Uterus (tissue), 4 donors: ENCODE data around the gene ATP6V1E1. TPM values are rescaled to one million over a fixed set of nuclear protein-coding genes. Genes with fewer than 3 reads are reported as not detected.

ENCODE experiments used
- DNase-seq, 2 donors: peaks; one replicate each; pipeline ENCODE4 v3.0.0-alpha.2; 2019 to 2020
- H3K27ac ChIP-seq, 2 donors: fragments of 200-600 bp; sonication (generic); 1 replicate in 1 of 2; 2 replicates in 1 of 2; pipeline ENCODE4 v1.5.1; 2016 to 2018
- H3K27me3 ChIP-seq, 2 donors: fragments of 200-600 bp; sonication (generic); one replicate each; pipeline ENCODE4 v1.5.1; 2018 to 2019; ENCODE audit warnings: control low read depth in 1 of 2
- H3K36me3 ChIP-seq, 2 donors: fragments of 200-600 bp; sonication (generic); one replicate each; pipeline ENCODE4 v1.5.1; 2019; ENCODE audit warnings: control low read depth in 1 of 2
- H3K4me1 ChIP-seq, 2 donors: fragments of 200-600 bp; sonication (generic); one replicate each; pipeline ENCODE4 v1.5.1; 2018 to 2019; ENCODE audit warnings: control low read depth in 1 of 2
- H3K4me3 ChIP-seq, 2 donors: fragments of 200-600 bp; sonication (generic); 1 replicate in 1 of 2; 2 replicates in 1 of 2; pipeline ENCODE4 v1.5.1; 2018 to 2019; ENCODE audit warnings: mild to moderate bottlenecking in 1 of 2
- H3K9me3 ChIP-seq, 2 donors: fragments of 200-600 bp; sonication (generic); one replicate each; pipeline ENCODE4 v1.5.1; 2019; ENCODE audit warnings: control low read depth in 1 of 2
- CTCF ChIP-seq, 4 experiments: fragments of 200-600 bp in 2 of 4; fragments of 450-650 bp in 2 of 4; sonication (generic) in 2 of 4; IDR thresholded peaks; one replicate each; pipeline ENCODE4 v1.5.1; 2016 to 2019; ENCODE audit warnings: antibody characterized with exemption in 4 of 4, mild to moderate bottlenecking in 2 of 4, moderate library complexity in 1 of 4
- POLR2A ChIP-seq, 2 donors: fragments of 450-650 bp; IDR thresholded peaks; one replicate each; pipeline ENCODE4 v1.6.1; 2016; ENCODE audit warnings: antibody characterized with exemption in 2 of 2, mild to moderate bottlenecking in 1 of 2, moderate library complexity in 1 of 2
- intact Hi-C: fragments of 100-400 bp; cut with DNase I; formaldehyde crosslinking; loops from one replicate; pipeline ENCODE4 v1.15.1; 2023; ENCODE audit warnings: low total_unique reads
- total RNA-seq, 4 donors: library from RNA; depleted of rRNA in 3 of 4; stranded (reverse); fragments of >200 nt in 3 of 4; gene quantifications; one replicate each; pipeline versions ENCODE4 v1.1.0 to v1.2.4, GENCODE V29; 2014 to 2023
- donor health status: DM: yes; HTN: yes; CAD: no.

Gene ATP6V1E1
- total RNA-seq, 4 donors from 2014 or later, result 88.7 to 147 (median 121) TPM

- H3K27ac ChIP-seq, result no peak overlapping the region
- no peaks in the 10 kb centered on the region for H3K27me3 ChIP-seq
- no peaks in the 10 kb centered on the region for H3K36me3 ChIP-seq
- H3K4me3 ChIP-seq, result no peak overlapping the region
- DNase-seq, result no peak
- no peaks in the 10 kb centered on the region for H3K4me1 ChIP-seq
- no peak for TF ChIP-seq CTCF (IDR thresholded peaks at IDR 0.05)
- no peak for TF ChIP-seq POLR2A (IDR thresholded peaks at IDR 0.05)
- no peaks in the 10 kb centered on the region for H3K9me3 ChIP-seq
- intact Hi-C loops, result no loop called here
Measured at GRCh38 chr22:17586831-17587440, 41.6 kb downstream of the ATP6V1E1 start.

GRCh38 chr22:17583151-17583550 lies 45.4 kb downstream of the ATP6V1E1 start:
- intact Hi-C loops, result no loop called here
- Histone ChIP-seq H3K27me3 (no peaks in the 10 kb centered on the region), H3K4me1 (no peaks in the 10 kb centered on the region), H3K36me3 (no peaks in the 10 kb centered on the region), H3K27ac (no peak overlapping the region), H3K4me3 (no peak overlapping the region), H3K9me3 (no peaks in the 10 kb centered on the region)
- no peak for TF ChIP-seq CTCF (IDR thresholded peaks at IDR 0.05)
- no peak for TF ChIP-seq POLR2A (IDR thresholded peaks at IDR 0.05)
- no peak for DNase-seq

GRCh38 chr22:17581631-17582030 lies 46.9 kb downstream of the ATP6V1E1 start:
- TF ChIP-seq POLR2A (IDR thresholded peaks at IDR 0.05), result no peak
- TF ChIP-seq CTCF (IDR thresholded peaks at IDR 0.05), result no peak
- no peak for DNase-seq
- no peaks in the 10 kb centered on the region for H3K36me3 ChIP-seq
- no peaks in the 10 kb centered on the region for H3K9me3 ChIP-seq
- H3K27me3 ChIP-seq, result no peaks in the 10 kb centered on the region
- H3K4me1 ChIP-seq, result no peaks in the 10 kb centered on the region
- H3K4me3 ChIP-seq, result no peak overlapping the region
- no peak overlapping the region for H3K27ac ChIP-seq
- intact Hi-C loops, result no loop called here

- no peak overlapping the region for H3K4me3 ChIP-seq
- H3K36me3 ChIP-seq, result no peaks in the 10 kb centered on the region
- no peak for TF ChIP-seq POLR2A (IDR thresholded peaks at IDR 0.05)
- no peak for TF ChIP-seq CTCF (IDR thresholded peaks at IDR 0.05)
- no peaks in the 10 kb centered on the region for H3K4me1 ChIP-seq
- H3K27ac ChIP-seq, result no peak overlapping the region
- intact Hi-C loops, result no loop called here
- no peaks in the 10 kb centered on the region for H3K9me3 ChIP-seq
- DNase-seq, result no peak
- no peaks in the 10 kb centered on the region for H3K27me3 ChIP-seq
Measured at GRCh38 chr22:17581056-17581455, 47.5 kb downstream of the ATP6V1E1 start.

- Histone ChIP-seq H3K9me3 (no peaks in the 10 kb centered on the region), H3K4me1 (no peaks in the 10 kb centered on the region), H3K27ac (no peak overlapping the region), H3K27me3 (no peaks in the 10 kb centered on the region), H3K36me3 (no peaks in the 10 kb centered on the region), H3K4me3 (no peak overlapping the region)
- no peak for TF ChIP-seq CTCF (IDR thresholded peaks at IDR 0.05)
- TF ChIP-seq POLR2A (IDR thresholded peaks at IDR 0.05), result no peak
- DNase-seq, result no peak
- intact Hi-C loops, result no loop called here
Measured at GRCh38 chr22:17580441-17581031, 48.0 kb downstream of the ATP6V1E1 start.
